SK-N-SH (cell line): Measurements from ENCODE around the gene WBP2. TPM values are rescaled to one million over a fixed set of nuclear protein-coding genes. Genes with fewer than 3 reads are reported as not detected.

Experiments used
- CTCF ChIA-PET: fragments of 300-600, 350-600 bp; formaldehyde crosslinking; extraction: SDS; loops from one replicate; lab custom pipeline; 2021; lab: Yijun Ruan, JAX
- POLR2A ChIA-PET: fragments of 350-600 bp; sonication (Branson Sonifier 250); formaldehyde crosslinking; extraction: SDS; loops from one replicate; lab custom pipeline; 2020; ENCODE audit warnings: antibody characterized with exemption, inconsistent platforms; lab: Yijun Ruan, JAX
- DNase-seq: peaks from one replicate; pipeline ENCODE4 v3.0.0; 2012
- H2AFZ ChIP-seq: fragments of 200-600 bp; sonication (generic); 2 replicates; pipeline ENCODE4 v1.8.1; 2016; ENCODE audit warnings: antibody characterized with exemption, mild to moderate bottlenecking, low read depth
- H3F3A ChIP-seq: fragments of 200-600 bp; sonication (generic); replicated peaks from 2 replicates; pipeline ENCODE3; 2016; ENCODE audit warnings: antibody characterized with exemption, mild to moderate bottlenecking; ENCODE audit not compliant: insufficient read depth
- H3K27ac ChIP-seq, 2 experiments: fragments of 200-500 bp in 1 of 2; fragments of 200-600 bp in 1 of 2; sonication (Bioruptor generic) in 1 of 2; sonication (generic), shearing (Covaris generic) in 1 of 2; 2 replicates each; pipeline versions ENCODE4 v1.5.1 to v1.6.1; 2014 to 2016; ENCODE audit warnings: low read depth in 2 of 2, inconsistent platforms in 1 of 2, low read length in 1 of 2, mild to moderate bottlenecking in 1 of 2, mixed read lengths in 1 of 2
- H3K27me3 ChIP-seq: fragments of 200-600 bp; sonication (generic), shearing (Covaris generic); 2 replicates; pipeline ENCODE4 v1.6.1; 2016; ENCODE audit warnings: mixed run types; ENCODE audit not compliant: insufficient read depth
- H3K36me3 ChIP-seq, 2 experiments: fragments of 200-500 bp in 1 of 2; fragments of 200-600 bp in 1 of 2; sonication (Bioruptor generic) in 1 of 2; sonication (generic) in 1 of 2; replicated peaks in 1 of 2; 2 replicates each; pipeline versions ENCODE3 to v1.5.1; 2014 to 2016; ENCODE audit warnings: low read length in 1 of 2, mild to moderate bottlenecking in 1 of 2; ENCODE audit not compliant: insufficient read depth in 2 of 2, control insufficient read depth in 1 of 2
- H3K4me1 ChIP-seq, 2 experiments: fragments of 200-500 bp in 1 of 2; fragments of 200-600 bp in 1 of 2; sonication (Bioruptor generic) in 1 of 2; sonication (generic), shearing (Covaris generic) in 1 of 2; 2 replicates each; pipeline versions ENCODE4 v1.5.1 to v1.6.1; 2014 to 2016; ENCODE audit warnings: low read depth in 1 of 2, low read length in 1 of 2, mixed run types in 1 of 2; ENCODE audit not compliant: insufficient read depth in 2 of 2, control insufficient read depth in 1 of 2
- H3K4me2 ChIP-seq: fragments of 200-600 bp; sonication (generic), shearing (Covaris generic); 2 replicates; pipeline ENCODE4 v1.6.1; 2017; ENCODE audit warnings: mixed run types
- H3K4me3 ChIP-seq, 2 experiments: fragments of 200-500 bp in 1 of 2; fragments of 200-600 bp in 1 of 2; sonication (Bioruptor generic) in 1 of 2; sonication (generic), shearing (Covaris generic) in 1 of 2; 2 replicates each; pipeline versions ENCODE4 v1.5.1 to v1.8.1; 2014 to 2016; ENCODE audit warnings: low read depth in 2 of 2, inconsistent platforms in 1 of 2, low read length in 1 of 2, mild to moderate bottlenecking in 1 of 2, mixed read lengths in 1 of 2, moderate library complexity in 1 of 2
- H3K79me2 ChIP-seq: fragments of 200-600 bp; sonication (generic); 2 replicates; pipeline ENCODE4 v1.8.1; 2017; ENCODE audit warnings: mild to moderate bottlenecking; ENCODE audit not compliant: insufficient read depth
- H3K9ac ChIP-seq: fragments of 200-600 bp; sonication (generic); 2 replicates; pipeline ENCODE4 v1.6.1; 2017; ENCODE audit warnings: mixed run types
- H3K9me2 ChIP-seq: fragments of 200-600 bp; sonication (generic); 2 replicates; pipeline ENCODE4 v1.6.1; 2017; ENCODE audit warnings: mixed run types
- H3K9me3 ChIP-seq: fragments of 200-600 bp; sonication (generic); 2 replicates; pipeline ENCODE4 v1.6.1; 2017; ENCODE audit warnings: mixed run types, mild to moderate bottlenecking, moderate library complexity
- H4K20me1 ChIP-seq: fragments of 200-600 bp; sonication (generic); 2 replicates; pipeline ENCODE4 v1.6.1; 2017; ENCODE audit warnings: mild to moderate bottlenecking, mixed run types; ENCODE audit not compliant: insufficient read depth
- FOSL2 ChIP-seq: IDR thresholded peaks from 2 replicates; pipeline ENCODE4 v1.4.0; 2012; ENCODE audit warnings: low read depth, mild to moderate bottlenecking, moderate library complexity, borderline replicate concordance
- FOXJ3 ChIP-seq: sonication (generic); formaldehyde crosslinking; IDR thresholded peaks from 2 replicates; pipeline ENCODE4 v1.5.1; 2020; ENCODE audit warnings: mild to moderate bottlenecking, missing genetic modification reagents
- FOXM1 ChIP-seq: IDR thresholded peaks from 2 replicates; pipeline ENCODE4 v1.4.0; 2012; ENCODE audit warnings: low read depth, mild to moderate bottlenecking
- MAX ChIP-seq: IDR thresholded peaks from 2 replicates; pipeline ENCODE4 v1.4.0; 2012; ENCODE audit warnings: low read depth
- MEF2A ChIP-seq: IDR thresholded peaks from 2 replicates; pipeline ENCODE4 v1.4.0; 2012; ENCODE audit warnings: low read depth, borderline replicate concordance
- NRF1 ChIP-seq: IDR thresholded peaks from 2 replicates; pipeline ENCODE4 v1.6.1; 2012; ENCODE audit warnings: low read depth, mild to moderate bottlenecking, low read length
- POLR2AphosphoS5 ChIP-seq: IDR thresholded peaks from 2 replicates; pipeline ENCODE4 v1.6.1; 2012; ENCODE audit warnings: low read depth, low read length
- RAD21 ChIP-seq: IDR thresholded peaks from 2 replicates; pipeline ENCODE4 v1.6.1; 2012; ENCODE audit warnings: mild to moderate bottlenecking, low read length
- RFX5 ChIP-seq: IDR thresholded peaks from 2 replicates; pipeline ENCODE4 v1.6.1; 2012; ENCODE audit warnings: mild to moderate bottlenecking, improper control_type of control experiment, low read length
- SIN3A ChIP-seq: IDR thresholded peaks from 2 replicates; pipeline ENCODE4 v1.6.1; 2012; ENCODE audit warnings: low read depth, mild to moderate bottlenecking, low read length, moderate library complexity, borderline replicate concordance
- SMC3 ChIP-seq: IDR thresholded peaks from 2 replicates; pipeline ENCODE4 v1.6.1; 2012; ENCODE audit warnings: low read depth, low read length, improper control_type of control experiment
- TAF1 ChIP-seq: IDR thresholded peaks from 2 replicates; pipeline ENCODE4 v1.6.1; 2012; ENCODE audit warnings: low read depth, mild to moderate bottlenecking, low read length, moderate library complexity, borderline replicate concordance
- TCF12 ChIP-seq: IDR thresholded peaks from 2 replicates; pipeline ENCODE4 v1.4.0; 2012
- TEAD4 ChIP-seq: IDR thresholded peaks from 2 replicates; pipeline ENCODE4 v1.4.0; 2012; ENCODE audit warnings: mild to moderate bottlenecking, borderline replicate concordance; ENCODE audit not compliant: insufficient read depth
- USF1 ChIP-seq: IDR thresholded peaks from 2 replicates; pipeline ENCODE4 v1.4.0; 2012; ENCODE audit warnings: low read depth, borderline replicate concordance
- YY1 ChIP-seq: IDR thresholded peaks from 2 replicates; pipeline ENCODE4 v1.4.0; 2012; ENCODE audit warnings: low read depth, mild to moderate bottlenecking
- ZBTB33 ChIP-seq: IDR thresholded peaks from 2 replicates; pipeline ENCODE4 v1.4.0; 2012; ENCODE audit warnings: low read depth, borderline replicate concordance
- WGBS: methylation state at CpG from one replicate; pipeline ENCODE4 v1.1.6; 2017; ENCODE audit warnings: low lambda C conversion rate; 5-methylcytosine and 5-hydroxymethylcytosine counted together
- polyA plus RNA-seq, 3 experiments: library from polyadenylated mRNA; depleted of rRNA; stranded (reverse); fragments of >200 nt; gene quantifications; 2 replicates each; pipeline ENCODE4 v1.2.3, GENCODE V29; 2012

WBP2 gene
- polyA plus RNA-seq, 1 of the 3 experiments (the other 2 are of a cell fraction), result 55.8 TPM

GRCh38 chr17:75899353-75899752 lies 44.2 kb upstream of the WBP2 start:
- H3K36me3 ChIP-seq, result peaks cover 26 to 42% of the 10 kb centered on the region in 2 experiments
- ChIA-PET POLR2A (interaction anchor here (1.2 kb wide), 1 partner anchor 27 kb away, joined by 3 read pairs; no protein-coding TSS in a partner anchor), CTCF (interaction anchor here (0.6 to 16.0 kb wide), 5 partner anchors 21 to 116 kb away, joined by 3 to 214 read pairs (median 3); partner anchors contain the start of gene TRIM47)
- peaks cover 13 to 17% of the 10 kb centered on the region in 2 experiments; a peak in 3 of 4 replicates for H3K4me1 ChIP-seq
- H3K27me3 ChIP-seq, result no peaks in the 10 kb centered on the region
- no peak overlapping the region for H3K4me3 ChIP-seq
- WGBS, result 100% methylated on average over 10 of the region's 13 CpGs
- no peak overlapping the region for H2AFZ ChIP-seq
- H3K9me3 ChIP-seq, result no peaks in the 10 kb centered on the region
- no peak overlapping the region for H3K27ac ChIP-seq
- no peaks in the 10 kb centered on the region for H4K20me1 ChIP-seq
- DNase-seq, result no peak
- H3K9me2 ChIP-seq, result no peaks in the 10 kb centered on the region
- peaks cover 44% of the 10 kb centered on the region for H3K79me2 ChIP-seq
- H3K9ac ChIP-seq, result no peak overlapping the region
- TF ChIP-seq FOSL2 (no peak), MAX (no peak), POLR2AphosphoS5 (no peak), USF1 (no peak)
- H3F3A ChIP-seq, result peaks cover 24% of the 10 kb centered on the region
- H3K4me2 ChIP-seq, result no peak overlapping the region

- H3K36me3 ChIP-seq, result peaks cover 26 to 42% of the 10 kb centered on the region in 2 experiments
- H2AFZ ChIP-seq, result no peak overlapping the region
- no peaks in the 10 kb centered on the region for H3K27me3 ChIP-seq
- no peak overlapping the region for H3K27ac ChIP-seq
- no peak overlapping the region for H3K9ac ChIP-seq
- H3K9me2 ChIP-seq, result no peaks in the 10 kb centered on the region
- POLR2A ChIA-PET, result interaction anchor here (0.7 kb wide), 1 partner anchor 67 kb away, joined by 5 read pairs; no protein-coding TSS in a partner anchor
- no peak for TF ChIP-seq NRF1
- TF ChIP-seq FOXJ3 (CRISPR knock-in tag), result no peak
- TF ChIP-seq TEAD4, result no peak
- no peak for TF ChIP-seq USF1
- no peak for TF ChIP-seq TAF1
- no peak for TF ChIP-seq FOXM1
- TF ChIP-seq MEF2A, result no peak
- TF ChIP-seq RAD21, result no peak
- TF ChIP-seq POLR2AphosphoS5, result no peak
- no peak for TF ChIP-seq TCF12
- no peak for TF ChIP-seq YY1
- no peak for TF ChIP-seq SMC3
- no peak for TF ChIP-seq RFX5
- no peak for TF ChIP-seq SIN3A
- no peak for TF ChIP-seq ZBTB33
- TF ChIP-seq, all 33 proteins: peak for 0
- no peak for DNase-seq
- WGBS, result 96% methylated on average over 16 of the region's 16 CpGs
- Histone ChIP-seq H3K4me1 (peaks cover 10 to 13% of the 10 kb centered on the region in 2 experiments; a peak in 3 of 4 replicates), H3F3A (peaks cover 22% of the 10 kb centered on the region), H3K79me2 (peaks cover 44% of the 10 kb centered on the region), H3K4me2 (no peak overlapping the region), H4K20me1 (no peaks in the 10 kb centered on the region), H3K9me3 (no peaks in the 10 kb centered on the region), H3K4me3 (no peak overlapping the region)
- CTCF ChIA-PET, result interaction anchor here (1.3 to 16.0 kb wide), 5 partner anchors 16 to 116 kb away, joined by 3 to 214 read pairs (median 5); partner anchors contain the start of gene TRIM47
Measured at GRCh38 chr17:75898791-75899190, 43.7 kb upstream of the WBP2 start.
